HepG2 (cell line): Measurements from ENCODE around the gene HSD11B2. TPM values are rescaled to one million over a fixed set of nuclear protein-coding genes. Genes with fewer than 3 reads are reported as not detected.

Experiments used
- ATF7-NPFF ChIP-seq: sonication (generic); formaldehyde crosslinking; IDR thresholded peaks from 2 replicates; pipeline ENCODE4 v1.8.1; 2023; ENCODE audit warnings: mild to moderate bottlenecking, low read depth, missing genetic modification reagents, moderate library complexity
- BCL6 ChIP-seq: IDR thresholded peaks from 2 replicates; pipeline ENCODE4 v1.6.1; 2016; ENCODE audit warnings: missing genetic modification reagents, missing compliant biosample characterization
- CAMTA2 ChIP-seq: sonication (generic); formaldehyde crosslinking; IDR thresholded peaks from 2 replicates; pipeline ENCODE4 v1.4.0; 2020; ENCODE audit warnings: mild to moderate bottlenecking, missing genetic modification reagents, borderline replicate concordance
- MTA1 ChIP-seq: sonication (generic); formaldehyde crosslinking; IDR thresholded peaks from 2 replicates; pipeline ENCODE4 v1.4.0; 2020; ENCODE audit warnings: missing genetic modification reagents, mild to moderate bottlenecking, borderline replicate concordance
- NBN ChIP-seq: fragments of 450-650 bp; conservative IDR thresholded peaks from 2 replicates; pipeline ENCODE4 v1.6.1; 2017
- NFATC3 ChIP-seq: sonication (generic); formaldehyde crosslinking; IDR thresholded peaks from 2 replicates; pipeline ENCODE4 v1.5.1; 2020; ENCODE audit warnings: mild to moderate bottlenecking, missing genetic modification reagents
- NFE2L2 ChIP-seq: fragments of 150-350 bp; IDR thresholded peaks from 2 replicates; pipeline ENCODE4 v1.6.1; 2014; ENCODE audit warnings: low read length
- PHF8 ChIP-seq: sonication (generic); formaldehyde crosslinking; IDR thresholded peaks from 2 replicates; pipeline ENCODE4 v1.5.0; 2020; ENCODE audit warnings: missing genetic modification reagents
- RXRA ChIP-seq: sonication (generic); formaldehyde crosslinking; IDR thresholded peaks from 2 replicates; pipeline ENCODE4 v1.5.1; 2020; ENCODE audit warnings: missing genetic modification reagents
- SIN3A ChIP-seq: IDR thresholded peaks from 2 replicates; pipeline ENCODE4 v1.6.1; 2011; ENCODE audit warnings: low read depth, mild to moderate bottlenecking, control low read depth, low read length, borderline replicate concordance
- SRSF4 ChIP-seq: fragments of 200-400 bp; formaldehyde crosslinking; IDR thresholded peaks from one replicate; pipeline ENCODE4 v1.6.1; 2018; ENCODE audit warnings: mild to moderate bottlenecking, low read depth, low read length, moderate library complexity; ENCODE audit not compliant: poor library complexity, severe bottlenecking
- THAP9 ChIP-seq: sonication (generic); formaldehyde crosslinking; IDR thresholded peaks from 2 replicates; pipeline ENCODE4; 2020; ENCODE audit warnings: missing genetic modification reagents, mild to moderate bottlenecking, borderline replicate concordance
- YY1 ChIP-seq: IDR thresholded peaks from 2 replicates; pipeline ENCODE4 v1.6.1; 2011; ENCODE audit warnings: low read length, low read depth, moderate library complexity, mild to moderate bottlenecking; ENCODE audit not compliant: insufficient read depth, insufficient replicate concordance
- ZBTB38 ChIP-seq: sonication (generic); formaldehyde crosslinking; IDR thresholded peaks from 2 replicates; pipeline ENCODE4 v1.5.1; 2020; ENCODE audit warnings: mild to moderate bottlenecking, missing genetic modification reagents
- ZNF143 ChIP-seq: sonication (generic); formaldehyde crosslinking; IDR thresholded peaks from 2 replicates; pipeline ENCODE4 v1.4.0; 2020; ENCODE audit warnings: missing genetic modification reagents
- ZNF263 ChIP-seq: sonication (generic); formaldehyde crosslinking; IDR thresholded peaks from 2 replicates; pipeline ENCODE4 v1.4.0; 2020; ENCODE audit warnings: missing genetic modification reagents
- ZNF501 ChIP-seq: sonication (generic); formaldehyde crosslinking; IDR thresholded peaks from 2 replicates; pipeline ENCODE4 v1.5.1; 2020; ENCODE audit warnings: mild to moderate bottlenecking, moderate library complexity, missing genetic modification reagents
- ZNF564 ChIP-seq: sonication (generic); formaldehyde crosslinking; IDR thresholded peaks from 2 replicates; pipeline ENCODE4 v1.8.1; 2023; ENCODE audit warnings: mild to moderate bottlenecking, missing genetic modification reagents
- ZNF687 ChIP-seq: sonication (generic); formaldehyde crosslinking; IDR thresholded peaks from 2 replicates; pipeline ENCODE4 v1.5.1; 2020; ENCODE audit warnings: mild to moderate bottlenecking, missing genetic modification reagents, moderate library complexity
- ZNF720 ChIP-seq: sonication (generic); formaldehyde crosslinking; IDR thresholded peaks from 2 replicates; pipeline ENCODE4 v1.4.0; 2020; ENCODE audit warnings: missing genetic modification reagents
- ZNF724P ChIP-seq: sonication (generic); formaldehyde crosslinking; IDR thresholded peaks from 2 replicates; pipeline ENCODE4 v1.8.0; 2022; ENCODE audit warnings: missing genetic modification reagents, borderline replicate concordance
- ZSCAN21 ChIP-seq: sonication (generic); formaldehyde crosslinking; IDR thresholded peaks from 2 replicates; pipeline ENCODE4 v1.8.0; 2022; ENCODE audit warnings: mild to moderate bottlenecking, missing genetic modification reagents, moderate library complexity, borderline replicate concordance
- polyA plus RNA-seq, 8 experiments: library from polyadenylated mRNA; depleted of rRNA in 3 of 8; stranded (reverse) in 7 of 8; unstranded in 1 of 8; fragments of >200 nt; fragmentation: Illumina TruSeq in 4 of 8; extraction: Trizol in 4 of 8; gene quantifications; 2 replicates each; pipeline versions ENCODE4 v1.2.1 to v1.2.3, GENCODE V29; 2011 to 2016; ENCODE audit warnings: low read depth in 4 of 8, missing spikeins in 1 of 8, mixed read lengths in 1 of 8; ENCODE audit not compliant: insufficient read depth in 1 of 8
- total RNA-seq, 5 experiments: library from RNA; depleted of rRNA; stranded (reverse); fragments of >200 nt; fragmentation: Illumina TruSeq; extraction: Trizol; gene quantifications; 2 replicates each; pipeline ENCODE4 v1.2.3, GENCODE V29; 2016; ENCODE audit warnings: low read depth in 1 of 5

HSD11B2 gene
- total and polyA plus RNA-seq, 2 of the 13 experiments (the other 11 are each of a cell fraction or from before 2014, with no cell fraction given): 8.9 to 13.6 TPM

- TF ChIP-seq ZNF687 (CRISPR knock-in tag) (peak; percentile 36; the same call in 1 of the 2 replicates), ZBTB38 (CRISPR knock-in tag) (0 out of 2 replicates have a peak, but pooled peaks have one; percentile 37), MTA1 (CRISPR knock-in tag) (0 out of 2 replicates have a peak, but pooled peaks have one; percentile 27), SRSF4 (no peak), ZNF720 (no peak), ATF7-NPFF (CRISPR knock-in tag) (peak; percentile 51; the same call in 1 of the 2 replicates), THAP9 (CRISPR knock-in tag) (no peak), NFE2L2 (no peak), ZNF501 (CRISPR knock-in tag) (no peak), BCL6 (no peak), CAMTA2 (0 out of 2 replicates have a peak, but pooled peaks have one; percentile 21), PHF8 (CRISPR knock-in tag) (no peak), NFATC3 (CRISPR knock-in tag) (0 out of 2 replicates have a peak, but pooled peaks have one; percentile 28), ZNF143 (CRISPR knock-in tag) (no peak), SIN3A (no peak), NBN (no peak), ZSCAN21 (CRISPR knock-in tag) (no peak), ZNF564 (CRISPR knock-in tag) (no peak), ZNF724P (CRISPR knock-in tag) (0 out of 2 replicates have a peak, but pooled peaks have one; percentile 35), YY1 (no peak), RXRA (CRISPR knock-in tag) (no peak), ZNF263 (CRISPR knock-in tag) (no peak)
Observed at GRCh38 chr16:67482233-67482924, 51.5 kb downstream of the HSD11B2 start (continued).
